Panc1 (cell line): Measurements from ENCODE around the gene GREB1. TPM values are rescaled to one million over a fixed set of nuclear protein-coding genes. Genes with fewer than 3 reads are reported as not detected.

Source experiments
- ATAC-seq: fragments of 200-7000 bp; cut with Tn5 transposase; 2 replicates; pipeline ENCODE4 v1.9.1; 2020; ENCODE audit warnings: mild to moderate bottlenecking, moderate library complexity
- BruUV-seq: library from RNA; stranded (reverse); fragments of 400-500 nt; replicated peaks from 2 replicates; lab custom pipeline; 2021; lab: Mats Ljungman, UMichigan
- CTCF ChIA-PET: fragments of 300-600 bp; sonication (Branson Sonifier 250); formaldehyde crosslinking; loops from one replicate; lab custom pipeline; 2022; ENCODE audit warnings: antibody characterized with exemption; lab: Charles Lee
- POLR2A ChIA-PET: fragments of 300-600 bp; sonication (Branson Sonifier 250); formaldehyde crosslinking; loops from one replicate; lab custom pipeline; 2022; ENCODE audit warnings: antibody characterized with exemption; lab: Charles Lee
- DNase-seq: peaks from one replicate; pipeline ENCODE4 v3.0.0-alpha.2; 2010; ENCODE audit warnings: low read depth, low spot score
- H3K27ac ChIP-seq: 2 replicates; pipeline ENCODE4 v1.5.1; 2011; ENCODE audit warnings: mild to moderate bottlenecking, low read length, inconsistent platforms
- H3K27me3 ChIP-seq: fragments of 200-500 bp; sonication (Bioruptor generic); 2 replicates; pipeline ENCODE4 v1.6.0; 2014; ENCODE audit warnings: low read length, inconsistent platforms; ENCODE audit not compliant: control insufficient read depth, insufficient read depth
- H3K36me3 ChIP-seq: fragments of 200-500 bp; sonication (Bioruptor generic); 2 replicates; pipeline ENCODE4 v1.5.1; 2014; ENCODE audit warnings: inconsistent platforms, mild to moderate bottlenecking, low read length, moderate library complexity; ENCODE audit not compliant: control insufficient read depth, insufficient read depth
- H3K4me1 ChIP-seq: 2 replicates; pipeline ENCODE4 v1.5.1; 2011; ENCODE audit warnings: inconsistent platforms, mild to moderate bottlenecking, low read length, moderate library complexity; ENCODE audit not compliant: control insufficient read depth, insufficient read depth
- H3K4me3 ChIP-seq, 2 experiments: 2 replicates each; pipeline ENCODE4 v1.5.1; 2011 to 2012; ENCODE audit warnings: low read depth in 2 of 2, low read length in 2 of 2, mild to moderate bottlenecking in 2 of 2, inconsistent platforms in 1 of 2, moderate library complexity in 1 of 2
- H3K9me3 ChIP-seq: fragments of 200-500 bp; sonication (Bioruptor generic); 2 replicates; pipeline ENCODE4 v1.5.1; 2014; ENCODE audit warnings: low read depth, mild to moderate bottlenecking, inconsistent platforms, low read length, moderate library complexity; ENCODE audit not compliant: control insufficient read depth, insufficient read depth
- CTCF ChIP-seq: fragments of 450-650 bp; IDR thresholded peaks from 2 replicates; pipeline ENCODE4 v1.5.1; 2017; ENCODE audit warnings: mild to moderate bottlenecking
- POLR2AphosphoS5 ChIP-seq: IDR thresholded peaks from 2 replicates; pipeline ENCODE4 v1.6.1; 2012; ENCODE audit warnings: mild to moderate bottlenecking, low read depth, low read length, moderate library complexity
- REST ChIP-seq, 2 experiments: IDR thresholded peaks; 2 replicates each; pipeline ENCODE4 v1.6.1; 2011 to 2012; ENCODE audit warnings: low read depth in 2 of 2, control low read depth in 1 of 2, low read length in 1 of 2, mild to moderate bottlenecking in 1 of 2, moderate library complexity in 1 of 2; ENCODE audit not compliant: insufficient read depth in 1 of 2
- SIN3A ChIP-seq: IDR thresholded peaks from 2 replicates; pipeline ENCODE4 v1.6.1; 2012; ENCODE audit warnings: low read depth, mild to moderate bottlenecking, low read length, moderate library complexity, borderline replicate concordance; ENCODE audit not compliant: insufficient read depth
- TCF7L2 ChIP-seq: IDR thresholded peaks from 2 replicates; pipeline ENCODE4 v1.6.1; 2011; ENCODE audit warnings: mild to moderate bottlenecking, low read depth, low read length, inconsistent platforms
- in situ Hi-C: cut with HindIII; loops from 2 replicates; pipeline ENCODE4 v1.10.0; 2016; ENCODE audit warnings: low sequenced_read_pairs, low pct_unique_long_range_greater_than_20kb
- intact Hi-C: fragments of 100-400 bp; cut with micrococcal nuclease; formaldehyde crosslinking; loops from one replicate; pipeline ENCODE4 v1.10.0; 2022; ENCODE audit not compliant: unreplicated experiment
- total RNA-seq: library from RNA; stranded (reverse); gene quantifications from one replicate; pipeline ENCODE4 v1.2.1, GENCODE V29; 2021; ENCODE audit not compliant: unreplicated experiment

Gene GREB1
- total RNA-seq, 1 experiment from 2014 or later, result 0.90 TPM

DNA sequence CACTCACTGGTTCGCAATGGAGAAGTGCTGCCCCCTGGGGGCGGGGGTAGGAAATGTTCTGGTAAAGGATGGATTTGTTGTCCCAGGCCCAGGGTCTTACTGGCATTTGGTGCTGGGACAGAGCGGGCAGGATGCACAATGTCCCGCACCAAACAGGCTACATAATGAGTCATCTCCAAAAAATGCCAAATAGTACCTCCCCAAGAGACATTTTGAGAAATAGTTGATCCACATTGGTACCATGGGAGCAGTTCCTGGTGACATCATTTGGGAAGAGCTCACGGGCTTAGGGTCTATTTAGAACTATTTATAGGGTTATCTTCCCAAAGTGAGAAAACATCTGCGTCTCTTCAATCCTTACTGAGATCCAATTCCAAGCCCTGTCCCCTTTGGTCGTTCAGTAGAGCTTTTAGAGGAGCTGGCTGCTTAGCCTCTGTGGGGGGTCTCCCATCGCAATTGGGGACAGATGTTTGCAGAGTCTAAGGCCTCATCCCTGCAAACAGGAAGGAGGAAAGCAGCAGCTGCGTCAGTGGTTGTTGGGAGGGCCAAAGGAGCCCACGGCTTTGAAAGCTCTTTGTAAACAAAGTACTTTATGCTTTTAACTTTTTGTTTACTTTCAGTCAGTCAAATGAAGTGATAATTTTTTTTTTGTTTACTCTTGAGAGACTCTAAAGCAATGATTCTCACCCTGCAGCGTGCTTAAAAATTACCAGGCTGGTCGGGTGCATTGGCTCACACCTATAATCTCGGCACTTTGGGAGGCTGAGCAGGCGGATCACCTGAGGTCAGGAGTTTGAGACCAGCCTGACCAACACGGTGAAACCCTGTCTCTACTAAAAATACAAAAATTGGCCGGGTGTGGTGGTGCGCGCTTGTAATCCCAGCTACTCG, 49.3 kb downstream of the GREB1 start:
- ChIA-PET POLR2A (no interaction called here), CTCF (interaction anchor here (0.5 to 3.1 kb wide), 14 partner anchors 9 to 450 kb away, joined by 3 to 16 read pairs (median 4); partner anchors contain the start of gene LPIN1)
- DNase-seq, result peak; percentile 36
- TF ChIP-seq CTCF (peak; percentile 95), REST (IDR thresholded peaks at IDR 0.05; ENCODE audit: insufficient read depth in 1 of 2, low read depth in 2 of 2, low read length in 1 of 2) (no peak), SIN3A (no peak), POLR2AphosphoS5 (no peak)
- Histone ChIP-seq H3K27ac (no peak overlapping the region), H3K27me3 (peaks cover 2% of the 10 kb centered on the region; the same call in 1 of the 2 replicates), H3K4me1 (no peaks in the 10 kb centered on the region), H3K4me3 (no peak overlapping the region), H3K9me3 (no peaks in the 10 kb centered on the region), H3K36me3 (no peaks in the 10 kb centered on the region)
- intact Hi-C loops, result no loop called here
- no TSS peak for BruUV-seq
- in situ Hi-C loops, result no loop called here
- no peak; the same call in 1 of the 2 replicates for ATAC-seq

DNA sequence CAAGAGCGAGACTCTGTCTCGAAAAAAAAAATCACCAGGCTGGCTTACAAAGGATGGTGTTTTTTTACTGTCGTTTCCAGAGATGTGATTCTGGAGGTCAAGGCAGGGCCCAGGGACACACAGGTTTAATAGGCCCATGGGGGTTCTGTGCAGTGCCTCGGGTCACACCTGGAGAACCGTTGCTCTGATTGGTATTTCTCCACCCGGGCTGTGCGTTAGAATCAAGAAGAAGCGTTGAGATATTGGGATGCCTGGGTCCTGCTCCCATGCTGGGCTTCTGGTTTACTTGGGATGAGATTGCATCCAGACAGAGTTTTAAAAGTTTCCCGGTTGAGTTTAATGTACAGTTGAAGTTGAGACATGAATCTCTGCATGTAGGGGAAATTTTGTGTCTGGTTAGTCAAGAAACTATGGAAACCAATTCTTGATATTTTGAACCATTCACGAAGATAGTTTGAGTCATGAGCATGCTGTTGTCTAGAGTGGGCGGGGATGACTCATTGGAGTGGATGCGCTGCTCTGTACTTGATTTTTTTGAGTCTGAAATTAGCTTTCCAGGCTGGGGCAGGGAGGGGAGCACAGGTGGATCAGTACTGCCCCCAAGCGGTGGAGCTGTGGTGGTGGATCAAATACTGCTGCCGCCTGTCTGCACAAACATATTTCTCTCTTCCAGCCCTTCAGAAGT, 50.1 kb downstream of the GREB1 start:
- intact Hi-C loops (loop anchor here (1.0 kb wide), 2 partner anchors 106 to 452 kb away; no protein-coding TSS in a partner anchor), in situ Hi-C loops (no loop called here)
- CTCF ChIA-PET, result interaction anchor here (0.5 to 3.1 kb wide), 10 partner anchors 26 to 451 kb away, joined by 3 to 16 read pairs (median 4); a partner anchor contains a TSS
- H3K4me1 ChIP-seq, result no peaks in the 10 kb centered on the region
- TF ChIP-seq SIN3A, result no peak
- no peak for TF ChIP-seq POLR2AphosphoS5
- peak; percentile 80 for TF ChIP-seq TCF7L2
- TF ChIP-seq CTCF, result peak; percentile 94
- H3K36me3 ChIP-seq, result no peaks in the 10 kb centered on the region
- ATAC-seq, result peak; percentile 78
- H3K27me3 ChIP-seq, result peaks cover 2% of the 10 kb centered on the region; the same call in 1 of the 2 replicates
- POLR2A ChIA-PET, result no interaction called here
- no TSS peak for BruUV-seq
- H3K27ac ChIP-seq, result no peak overlapping the region
- no peaks in the 10 kb centered on the region for H3K9me3 ChIP-seq
- DNase-seq, result peak; percentile 41
- no peak overlapping the region for H3K4me3 ChIP-seq
